ENCODE results near the gene JMJD1C. TPM values are rescaled to one million over a fixed set of nuclear protein-coding genes. Genes with fewer than 3 reads are reported as not detected.
"Not testable (repeated sequence)": the region's sequence is repeated elsewhere in the genome, so short reads cannot be mapped to it uniquely, and the experiment has no call there.

The JMJD1C gene
- total RNA-seq, 6 experiments from 2014 or later, result 29.0 to 36.7 (median 32.8) TPM

DNA sequence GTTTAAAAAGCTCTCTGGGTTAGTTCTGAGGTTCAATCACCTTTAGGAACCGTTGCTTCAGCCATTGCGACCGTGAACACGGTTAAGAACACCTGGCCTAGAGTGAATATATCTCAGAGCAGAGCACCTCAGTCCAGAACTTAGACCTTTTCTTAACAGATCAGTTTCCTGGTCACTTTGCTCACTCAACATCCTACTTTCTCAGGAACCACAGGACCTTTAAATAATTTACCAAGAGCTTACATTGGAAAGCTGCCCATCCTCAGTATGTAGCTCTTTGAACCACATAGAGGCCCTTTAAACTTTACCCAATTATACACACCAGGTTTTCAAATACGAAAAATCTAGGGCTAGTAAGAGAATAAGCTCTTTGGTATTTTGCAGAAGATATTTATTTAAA is 179.4 kb downstream of the JMJD1C start:
- H3K4me3 Mint-ChIP-seq, result no peak overlapping the region
- TF ChIP-seq, protein P1, sequence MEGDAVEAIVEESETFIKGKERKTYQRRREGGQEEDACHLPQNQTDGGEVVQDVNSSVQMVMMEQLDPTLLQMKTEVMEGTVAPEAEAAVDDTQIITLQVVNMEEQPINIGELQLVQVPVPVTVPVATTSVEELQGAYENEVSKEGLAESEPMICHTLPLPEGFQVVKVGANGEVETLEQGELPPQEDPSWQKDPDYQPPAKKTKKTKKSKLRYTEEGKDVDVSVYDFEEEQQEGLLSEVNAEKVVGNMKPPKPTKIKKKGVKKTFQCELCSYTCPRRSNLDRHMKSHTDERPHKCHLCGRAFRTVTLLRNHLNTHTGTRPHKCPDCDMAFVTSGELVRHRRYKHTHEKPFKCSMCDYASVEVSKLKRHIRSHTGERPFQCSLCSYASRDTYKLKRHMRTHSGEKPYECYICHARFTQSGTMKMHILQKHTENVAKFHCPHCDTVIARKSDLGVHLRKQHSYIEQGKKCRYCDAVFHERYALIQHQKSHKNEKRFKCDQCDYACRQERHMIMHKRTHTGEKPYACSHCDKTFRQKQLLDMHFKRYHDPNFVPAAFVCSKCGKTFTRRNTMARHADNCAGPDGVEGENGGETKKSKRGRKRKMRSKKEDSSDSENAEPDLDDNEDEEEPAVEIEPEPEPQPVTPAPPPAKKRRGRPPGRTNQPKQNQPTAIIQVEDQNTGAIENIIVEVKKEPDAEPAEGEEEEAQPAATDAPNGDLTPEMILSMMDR (IDR thresholded peaks at IDR 0.05), result no peak
- no peaks in the 10 kb centered on the region for H3K9me3 Mint-ChIP-seq
- peaks cover 14% of the 10 kb centered on the region for H3K4me1 Mint-ChIP-seq (ENCODE audit: low read depth)
- no peak overlapping the region for H3K27ac Mint-ChIP-seq
- H3K27me3 Mint-ChIP-seq (ENCODE audit: insufficient read depth), result no peaks in the 10 kb centered on the region
- DNase-seq, result no peak
- H3K36me3 Mint-ChIP-seq (ENCODE audit: low read depth), result peaks cover 7% of the 10 kb centered on the region; the same call in 1 of the 2 replicates

DNA sequence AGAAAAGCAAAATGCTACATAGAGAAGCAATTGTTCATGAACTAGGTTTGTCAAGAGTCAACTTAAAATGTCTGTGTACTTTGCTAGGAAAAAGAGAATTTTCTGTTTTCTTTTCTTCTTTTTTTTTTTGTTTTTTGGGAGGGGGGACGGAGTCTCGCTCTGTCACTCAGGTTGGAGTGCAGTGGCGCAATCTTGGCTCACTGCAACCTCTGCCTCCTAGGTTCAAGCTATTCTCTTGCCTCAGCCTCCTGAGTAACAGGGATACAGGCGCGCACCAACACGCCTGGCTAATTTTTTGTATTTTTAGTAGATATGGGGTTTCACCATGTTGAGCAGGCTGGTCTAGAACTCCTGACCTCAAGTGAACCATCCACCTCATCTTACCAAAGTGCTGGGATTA is 181.9 kb downstream of the JMJD1C start:
- H3K4me1 Mint-ChIP-seq (ENCODE audit: low read depth); H3K27me3 Mint-ChIP-seq (ENCODE audit: insufficient read depth); H3K36me3 Mint-ChIP-seq (ENCODE audit: low read depth); H3K27ac Mint-ChIP-seq; H3K9me3 Mint-ChIP-seq; H3K4me3 Mint-ChIP-seq; DNase-seq: not testable (repeated sequence)

DNA sequence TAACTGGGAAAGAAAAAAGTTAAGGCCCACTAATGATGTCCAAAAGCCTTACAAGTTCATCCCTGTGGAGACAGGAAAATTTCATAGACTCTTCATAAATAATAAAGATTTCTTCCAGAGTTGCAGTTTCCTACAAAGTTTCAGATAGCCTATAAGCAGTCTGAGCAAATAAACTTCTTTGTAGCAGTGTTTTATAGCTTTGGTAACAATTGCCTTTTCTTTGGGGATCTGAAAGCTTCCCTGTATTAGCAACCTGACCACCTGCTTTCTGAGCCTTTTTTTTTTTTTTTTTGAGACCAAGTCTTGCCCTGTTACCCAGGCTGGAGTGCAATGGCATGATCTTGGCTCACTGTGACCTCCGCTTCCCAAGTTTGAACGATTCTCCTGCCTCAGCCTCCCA is 182.7 kb downstream of the JMJD1C start:
- no peak for DNase-seq
- Mint-ChIP-seq H3K4me1 (ENCODE audit: low read depth) (peaks cover 8% of the 10 kb centered on the region), H3K36me3 (ENCODE audit: low read depth) (peaks cover 7% of the 10 kb centered on the region; the same call in 1 of the 2 replicates), H3K9me3 (no peaks in the 10 kb centered on the region), H3K27me3 (ENCODE audit: insufficient read depth) (no peaks in the 10 kb centered on the region), H3K27ac (no peak overlapping the region), H3K4me3 (no peak overlapping the region)
- TF ChIP-seq, protein P1 (IDR thresholded peaks at IDR 0.05), result no peak

DNA sequence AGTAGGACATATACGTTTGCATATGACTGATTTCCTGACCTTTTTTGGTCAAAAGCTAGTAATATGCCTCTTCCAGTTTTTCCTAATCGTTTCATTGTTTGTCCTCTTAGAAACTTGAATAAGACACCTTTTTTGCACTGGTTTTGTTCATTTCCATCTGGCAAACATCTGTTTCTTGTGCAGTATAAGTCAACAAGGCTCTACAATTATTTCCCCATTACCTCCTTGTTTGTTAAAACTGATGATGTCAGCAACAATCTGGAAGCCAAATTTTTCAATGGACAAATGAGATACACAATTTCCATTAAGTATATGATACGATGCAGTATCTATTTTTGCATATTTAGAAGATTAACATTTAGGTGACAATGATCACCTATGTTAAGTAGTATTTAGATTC is 183.8 kb downstream of the JMJD1C start:
- Mint-ChIP-seq H3K4me3 (no peak overlapping the region), H3K36me3 (ENCODE audit: low read depth) (peaks cover 7% of the 10 kb centered on the region; the same call in 1 of the 2 replicates), H3K9me3 (no peaks in the 10 kb centered on the region), H3K27me3 (ENCODE audit: insufficient read depth) (no peaks in the 10 kb centered on the region; the same call in 1 of the 2 replicates), H3K4me1 (ENCODE audit: low read depth) (peaks cover 5% of the 10 kb centered on the region), H3K27ac (no peak overlapping the region)
- no peak for DNase-seq
- TF ChIP-seq, protein P1 (IDR thresholded peaks at IDR 0.05), result no peak

DNA sequence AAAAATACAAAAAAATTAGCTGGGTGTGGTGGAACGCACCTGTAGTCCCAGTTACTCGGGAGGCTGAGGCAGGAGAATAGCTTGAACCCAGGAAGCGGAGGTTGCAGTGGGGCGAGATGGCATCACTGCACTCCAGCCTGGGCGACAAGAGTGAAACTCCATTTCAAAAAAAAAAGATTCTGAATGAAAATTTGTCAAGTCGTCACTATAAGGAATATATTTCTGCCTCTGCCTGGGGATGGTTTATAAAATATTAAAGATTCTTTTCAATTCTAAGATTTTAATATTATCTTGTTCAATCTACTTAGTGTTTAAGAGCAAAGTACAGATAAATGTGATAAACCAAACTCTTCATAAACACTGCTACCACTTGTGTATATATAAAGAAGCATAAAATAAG is 185.4 kb downstream of the JMJD1C start:
- Mint-ChIP-seq H3K4me1 (ENCODE audit: low read depth) (no peaks in the 10 kb centered on the region), H3K27me3 (ENCODE audit: insufficient read depth) (no peaks in the 10 kb centered on the region; the same call in 1 of the 2 replicates), H3K9me3 (no peaks in the 10 kb centered on the region), H3K27ac (no peak overlapping the region), H3K4me3 (no peak overlapping the region), H3K36me3 (ENCODE audit: low read depth) (peaks cover 7% of the 10 kb centered on the region; the same call in 1 of the 2 replicates)
- DNase-seq, result no peak
- TF ChIP-seq, protein P1 (IDR thresholded peaks at IDR 0.05), result no peak

DNA sequence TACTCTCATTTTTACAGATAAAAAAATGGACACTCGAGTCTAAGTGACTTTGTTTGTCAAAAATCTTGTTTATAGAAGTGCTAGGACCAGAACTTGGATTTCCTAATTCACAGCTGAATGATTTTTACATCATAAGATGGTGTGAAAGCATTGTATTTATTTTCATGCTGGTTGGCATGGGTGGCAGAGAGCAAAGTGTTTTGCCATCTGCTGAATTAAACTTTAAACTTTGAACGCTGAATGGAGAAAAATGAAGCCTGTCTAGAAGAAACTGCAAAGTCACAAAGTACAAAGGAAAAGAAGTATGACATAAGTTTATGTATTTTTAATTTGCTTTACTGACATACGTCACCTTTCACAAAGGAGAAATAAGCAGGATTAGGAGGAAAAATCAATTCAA is 190.7 kb downstream of the JMJD1C start:
- H3K4me3 Mint-ChIP-seq, result no peak overlapping the region
- H3K27me3 Mint-ChIP-seq (ENCODE audit: insufficient read depth), result no peaks in the 10 kb centered on the region; the same call in 1 of the 2 replicates
- TF ChIP-seq, protein P1 (IDR thresholded peaks at IDR 0.05), result no peak
- DNase-seq, result no peak
- H3K36me3 Mint-ChIP-seq (ENCODE audit: low read depth), result no peaks in the 10 kb centered on the region
- peaks cover 13% of the 10 kb centered on the region for H3K4me1 Mint-ChIP-seq (ENCODE audit: low read depth)
- no peaks in the 10 kb centered on the region for H3K9me3 Mint-ChIP-seq
- H3K27ac Mint-ChIP-seq, result no peak overlapping the region
